Endodermal cell (in vitro differentiated cells): Measurements from ENCODE around the gene SDHA. TPM values are rescaled to one million over a fixed set of nuclear protein-coding genes. Genes with fewer than 3 reads are reported as not detected.
"Not testable (repeated sequence)": the region's sequence is repeated elsewhere in the genome, so short reads cannot be mapped to it uniquely, and the experiment has no call there.

Experiments
- DNase-seq: peaks from one replicate; pipeline ENCODE4 v3.0.0-alpha.2; 2017
- H3K27ac ChIP-seq: 2 replicates; pipeline ENCODE4 v1.5.1; 2013; ENCODE audit warnings: mild to moderate bottlenecking, low read depth, low read length, moderate library complexity
- H3K27me3 ChIP-seq: 2 replicates; pipeline ENCODE4 v1.6.1; 2013; ENCODE audit warnings: mild to moderate bottlenecking, low read length, moderate library complexity; ENCODE audit not compliant: insufficient read depth, control insufficient read depth, poor library complexity, severe bottlenecking
- H3K36me3 ChIP-seq: 2 replicates; pipeline ENCODE4 v1.7.0; 2013; ENCODE audit warnings: mild to moderate bottlenecking, low read length, moderate library complexity; ENCODE audit not compliant: control insufficient read depth, insufficient read depth
- H3K4me1 ChIP-seq: one replicate; pipeline ENCODE4 v1.7.0; 2013; ENCODE audit warnings: low read length; ENCODE audit not compliant: control insufficient read depth, insufficient read depth
- H3K4me3 ChIP-seq: 2 replicates; pipeline ENCODE4 v1.5.1; 2013; ENCODE audit warnings: mild to moderate bottlenecking, low read length, moderate library complexity
- H3K9ac ChIP-seq: 2 replicates; pipeline ENCODE4 v1.6.1; 2013; ENCODE audit warnings: mild to moderate bottlenecking, low read length, moderate library complexity; ENCODE audit not compliant: poor library complexity, severe bottlenecking; ENCODE audit errors: extremely low read depth
- H3K9me3 ChIP-seq: 2 replicates; pipeline ENCODE4 v1.6.1; 2013; ENCODE audit warnings: mild to moderate bottlenecking, low read length, moderate library complexity; ENCODE audit not compliant: control insufficient read depth
- H3K27ac Mint-ChIP-seq: 2 replicates; pipeline ENCODE4 v1.8.0; 2020; ENCODE audit warnings: mixed read lengths
- H3K27me3 Mint-ChIP-seq: 2 replicates; pipeline ENCODE4 v1.8.0; 2021; ENCODE audit warnings: mild to moderate bottlenecking, mixed read lengths; ENCODE audit not compliant: insufficient read depth
- H3K36me3 Mint-ChIP-seq: 2 replicates; pipeline ENCODE4 v1.8.0; 2020; ENCODE audit warnings: low read depth, mixed read lengths
- H3K4me1 Mint-ChIP-seq: 2 replicates; pipeline ENCODE4 v1.8.0; 2020; ENCODE audit warnings: mixed read lengths
- H3K4me3 Mint-ChIP-seq: 2 replicates; pipeline ENCODE4 v1.8.0; 2020; ENCODE audit warnings: mild to moderate bottlenecking, moderate library complexity, mixed read lengths
- H3K9me3 Mint-ChIP-seq: 2 replicates; pipeline ENCODE4 v1.8.0; 2020; ENCODE audit warnings: mild to moderate bottlenecking, mixed read lengths
- WGBS, 2 experiments: methylation state at CpG; one replicate each; pipeline versions ENCODE4 v1.1.5 to v1.1.7; 2013; ENCODE audit warnings: missing lambda C conversion rate in 2 of 2, mixed read lengths in 1 of 2; ENCODE audit not compliant: insufficient coverage in 1 of 2, insufficient read length in 1 of 2; 5-methylcytosine and 5-hydroxymethylcytosine counted together
- total RNA-seq, 2 donors: library from RNA; stranded (reverse); fragmentation: NEBNext Ultra II Directional in 1 of 2; extraction: Animal tissue kit (Norgen Biotek cat#: 25700) in 1 of 2; gene quantifications; 2 replicates in 1 of 2; 3 replicates in 1 of 2; pipeline ENCODE4 v1.2.1, GENCODE V29; 2021
- TF ChIP-seq, protein P1 (sequence below): fragments of 200-600 bp; sonication (generic); conservative IDR thresholded peaks from 2 replicates; pipeline ENCODE4 v1.5.0; 2021; ENCODE audit warnings: antibody characterized with exemption, mild to moderate bottlenecking

SDHA gene
- total RNA-seq, 2 donors from 2014 or later: 61.6 to 73.1 TPM

- Mint-ChIP-seq H3K36me3 (peaks cover 34% of the 10 kb centered on the region), H3K4me1 (peaks cover 20% of the 10 kb centered on the region), H3K4me3 (no peak overlapping the region), H3K9me3 (no peaks in the 10 kb centered on the region), H3K27me3 (no peaks in the 10 kb centered on the region), H3K27ac (no peak overlapping the region)
- peaks cover 29% of the 10 kb centered on the region for H3K36me3 ChIP-seq
- H3K4me1 ChIP-seq: no peaks in the 10 kb centered on the region
- H3K27me3 ChIP-seq: no peaks in the 10 kb centered on the region
- H3K4me3 ChIP-seq: no peak overlapping the region
- TF ChIP-seq, protein P1, sequence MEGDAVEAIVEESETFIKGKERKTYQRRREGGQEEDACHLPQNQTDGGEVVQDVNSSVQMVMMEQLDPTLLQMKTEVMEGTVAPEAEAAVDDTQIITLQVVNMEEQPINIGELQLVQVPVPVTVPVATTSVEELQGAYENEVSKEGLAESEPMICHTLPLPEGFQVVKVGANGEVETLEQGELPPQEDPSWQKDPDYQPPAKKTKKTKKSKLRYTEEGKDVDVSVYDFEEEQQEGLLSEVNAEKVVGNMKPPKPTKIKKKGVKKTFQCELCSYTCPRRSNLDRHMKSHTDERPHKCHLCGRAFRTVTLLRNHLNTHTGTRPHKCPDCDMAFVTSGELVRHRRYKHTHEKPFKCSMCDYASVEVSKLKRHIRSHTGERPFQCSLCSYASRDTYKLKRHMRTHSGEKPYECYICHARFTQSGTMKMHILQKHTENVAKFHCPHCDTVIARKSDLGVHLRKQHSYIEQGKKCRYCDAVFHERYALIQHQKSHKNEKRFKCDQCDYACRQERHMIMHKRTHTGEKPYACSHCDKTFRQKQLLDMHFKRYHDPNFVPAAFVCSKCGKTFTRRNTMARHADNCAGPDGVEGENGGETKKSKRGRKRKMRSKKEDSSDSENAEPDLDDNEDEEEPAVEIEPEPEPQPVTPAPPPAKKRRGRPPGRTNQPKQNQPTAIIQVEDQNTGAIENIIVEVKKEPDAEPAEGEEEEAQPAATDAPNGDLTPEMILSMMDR: no peak
- H3K27ac ChIP-seq: no peak overlapping the region
- no peak overlapping the region for H3K9ac ChIP-seq
- H3K9me3 ChIP-seq: no peaks in the 10 kb centered on the region
- 79 to 90% methylated on average over 5 to 6 of the region's 6 CpGs for whole genome bisulfite sequencing, 2 experiments
- DNase-seq: no peak
Measured at GRCh38 chr5:223791-224190, 5.7 kb downstream of the SDHA start.

GRCh38 chr5:225334-225733 lies 7.2 kb downstream of the SDHA start:
- H3K27ac ChIP-seq: no peak overlapping the region
- no peak for DNase-seq
- Mint-ChIP-seq H3K4me1 (peaks cover 11% of the 10 kb centered on the region), H3K36me3 (peaks cover 44% of the 10 kb centered on the region), H3K4me3 (no peak overlapping the region), H3K27ac (no peak overlapping the region), H3K9me3 (no peaks in the 10 kb centered on the region), H3K27me3 (no peaks in the 10 kb centered on the region)
- no peaks in the 10 kb centered on the region for H3K27me3 ChIP-seq
- H3K36me3 ChIP-seq: peaks cover 41% of the 10 kb centered on the region
- H3K9ac ChIP-seq: no peak overlapping the region
- no peaks in the 10 kb centered on the region for H3K9me3 ChIP-seq
- H3K4me1 ChIP-seq: no peaks in the 10 kb centered on the region
- no peak overlapping the region for H3K4me3 ChIP-seq
- TF ChIP-seq, protein P1: no peak
- WGBS, 2 experiments: 95% methylated on average over 11 to 14 of the region's 14 CpGs

GRCh38 chr5:227375-227774 lies 9.3 kb downstream of the SDHA start:
- peaks cover 49% of the 10 kb centered on the region for H3K36me3 ChIP-seq
- H3K4me3 Mint-ChIP-seq, DNase-seq, H3K9me3 Mint-ChIP-seq, H3K27ac Mint-ChIP-seq, H3K9ac ChIP-seq, H3K4me1 ChIP-seq, H3K27me3 Mint-ChIP-seq, H3K27me3 ChIP-seq, H3K9me3 ChIP-seq, H3K27ac ChIP-seq, H3K4me3 ChIP-seq, H3K4me1 Mint-ChIP-seq: not testable (repeated sequence)
- H3K36me3 Mint-ChIP-seq: peaks cover 60% of the 10 kb centered on the region
- 98 to 100% methylated on average over 1 to 6 of the region's 17 CpGs for WGBS, 2 experiments

GRCh38 chr5:228886-229285 lies 10.8 kb downstream of the SDHA start:
- 51 to 64% methylated on average over 3 of the region's 3 CpGs for WGBS, 2 experiments
- Mint-ChIP-seq H3K36me3 (peaks cover 70% of the 10 kb centered on the region), H3K4me3 (no peak overlapping the region), H3K27me3 (no peaks in the 10 kb centered on the region), H3K4me1 (no peaks in the 10 kb centered on the region), H3K9me3 (no peaks in the 10 kb centered on the region), H3K27ac (no peak overlapping the region)
- no peaks in the 10 kb centered on the region for H3K4me1 ChIP-seq
- no peaks in the 10 kb centered on the region for H3K27me3 ChIP-seq
- TF ChIP-seq, protein P1: no peak
- no peak overlapping the region for H3K27ac ChIP-seq
- H3K9ac ChIP-seq: no peak overlapping the region
- peaks cover 56% of the 10 kb centered on the region for H3K36me3 ChIP-seq
- DNase-seq: no peak
- H3K9me3 ChIP-seq: no peaks in the 10 kb centered on the region
- H3K4me3 ChIP-seq: no peak overlapping the region
